WERI-Rb-1 (cell line): ENCODE results near the gene MMAB.

ENCODE experiments used
- DNase-seq: peaks from one replicate; pipeline ENCODE4 v3.0.0-alpha.2; 2020
- H3K27ac ChIP-seq: fragments of 250-450 bp; sonication (Bioruptor Pico); 2 replicates; pipeline ENCODE4 v1.5.1; 2020; ENCODE audit warnings: mild to moderate bottlenecking, moderate library complexity
- H3K27me3 ChIP-seq: fragments of 250-450 bp; sonication (Bioruptor Pico); 2 replicates; pipeline ENCODE4 v1.5.1; 2021; ENCODE audit warnings: mild to moderate bottlenecking, low read depth, moderate library complexity; ENCODE audit not compliant: insufficient read depth, severe bottlenecking
- H3K36me3 ChIP-seq: fragments of 250-450 bp; sonication (Bioruptor Pico); 2 replicates; pipeline ENCODE4 v1.5.1; 2020; ENCODE audit warnings: mild to moderate bottlenecking, moderate library complexity
- H3K4me3 ChIP-seq: 2 replicates; pipeline ENCODE4 v1.5.1; 2011; ENCODE audit warnings: low read depth, mild to moderate bottlenecking, control low read depth, low read length
- H3K9me3 ChIP-seq: fragments of 250-450 bp; sonication (Bioruptor Pico); 2 replicates; pipeline ENCODE4 v1.5.1; 2021; ENCODE audit warnings: mild to moderate bottlenecking, moderate library complexity; ENCODE audit not compliant: severe bottlenecking
- TF ChIP-seq, protein P1 (sequence below): IDR thresholded peaks from 2 replicates; pipeline ENCODE4 v1.5.1; 2011; ENCODE audit warnings: low read depth, mild to moderate bottlenecking, control low read depth, inconsistent platforms, low read length

Gene MMAB

DNA sequence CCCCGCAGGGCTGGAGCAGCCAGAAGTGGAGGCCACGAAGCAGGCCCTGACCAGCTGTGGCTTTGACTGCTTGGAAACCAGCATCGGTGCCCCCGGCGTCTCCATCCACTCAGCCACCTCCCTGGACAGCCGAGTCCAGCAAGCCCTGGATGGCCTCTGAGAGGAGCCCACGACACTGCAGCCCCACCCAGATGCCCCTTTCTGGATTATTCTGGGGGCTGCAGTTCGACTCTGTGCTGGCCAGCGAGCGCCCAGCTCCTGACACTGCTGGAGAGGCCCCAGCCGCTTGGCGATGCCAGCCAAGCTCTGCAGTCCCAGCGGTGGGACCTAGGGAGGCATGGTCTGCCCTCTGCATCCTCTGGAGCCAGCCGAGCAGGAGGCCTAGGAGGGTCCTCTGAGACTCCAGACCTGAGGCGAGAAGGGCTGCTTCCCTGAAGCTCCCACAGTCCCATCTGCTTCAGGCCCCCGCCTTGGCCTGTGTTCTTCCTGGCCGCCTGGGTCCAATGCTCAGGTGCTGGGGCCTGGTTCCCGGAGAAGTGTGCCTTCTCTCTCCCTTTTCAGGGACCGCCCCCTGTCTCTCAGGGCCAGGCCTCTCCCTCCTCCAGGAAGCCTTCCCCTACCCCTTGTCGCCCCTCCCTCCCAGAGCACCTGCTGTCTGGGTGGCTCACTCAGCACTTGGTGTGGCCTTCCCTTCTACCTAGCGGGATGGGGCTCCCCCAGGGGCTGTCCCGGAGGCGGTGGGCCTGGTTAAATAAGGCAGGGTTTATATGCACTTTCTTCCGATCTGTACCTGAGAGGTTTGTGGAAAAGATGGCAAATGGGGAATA is 23.3 kb upstream of the MMAB start:
- Histone ChIP-seq H3K27ac (peak overlapping the region; percentile 19), H3K36me3 (peaks cover 52% of the 10 kb centered on the region), H3K4me3 (no peak overlapping the region), H3K9me3 (no peaks in the 10 kb centered on the region), H3K27me3 (no peaks in the 10 kb centered on the region)
- TF ChIP-seq, protein P1, sequence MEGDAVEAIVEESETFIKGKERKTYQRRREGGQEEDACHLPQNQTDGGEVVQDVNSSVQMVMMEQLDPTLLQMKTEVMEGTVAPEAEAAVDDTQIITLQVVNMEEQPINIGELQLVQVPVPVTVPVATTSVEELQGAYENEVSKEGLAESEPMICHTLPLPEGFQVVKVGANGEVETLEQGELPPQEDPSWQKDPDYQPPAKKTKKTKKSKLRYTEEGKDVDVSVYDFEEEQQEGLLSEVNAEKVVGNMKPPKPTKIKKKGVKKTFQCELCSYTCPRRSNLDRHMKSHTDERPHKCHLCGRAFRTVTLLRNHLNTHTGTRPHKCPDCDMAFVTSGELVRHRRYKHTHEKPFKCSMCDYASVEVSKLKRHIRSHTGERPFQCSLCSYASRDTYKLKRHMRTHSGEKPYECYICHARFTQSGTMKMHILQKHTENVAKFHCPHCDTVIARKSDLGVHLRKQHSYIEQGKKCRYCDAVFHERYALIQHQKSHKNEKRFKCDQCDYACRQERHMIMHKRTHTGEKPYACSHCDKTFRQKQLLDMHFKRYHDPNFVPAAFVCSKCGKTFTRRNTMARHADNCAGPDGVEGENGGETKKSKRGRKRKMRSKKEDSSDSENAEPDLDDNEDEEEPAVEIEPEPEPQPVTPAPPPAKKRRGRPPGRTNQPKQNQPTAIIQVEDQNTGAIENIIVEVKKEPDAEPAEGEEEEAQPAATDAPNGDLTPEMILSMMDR = no peak
- DNase-seq = peak; percentile 80

DNA sequence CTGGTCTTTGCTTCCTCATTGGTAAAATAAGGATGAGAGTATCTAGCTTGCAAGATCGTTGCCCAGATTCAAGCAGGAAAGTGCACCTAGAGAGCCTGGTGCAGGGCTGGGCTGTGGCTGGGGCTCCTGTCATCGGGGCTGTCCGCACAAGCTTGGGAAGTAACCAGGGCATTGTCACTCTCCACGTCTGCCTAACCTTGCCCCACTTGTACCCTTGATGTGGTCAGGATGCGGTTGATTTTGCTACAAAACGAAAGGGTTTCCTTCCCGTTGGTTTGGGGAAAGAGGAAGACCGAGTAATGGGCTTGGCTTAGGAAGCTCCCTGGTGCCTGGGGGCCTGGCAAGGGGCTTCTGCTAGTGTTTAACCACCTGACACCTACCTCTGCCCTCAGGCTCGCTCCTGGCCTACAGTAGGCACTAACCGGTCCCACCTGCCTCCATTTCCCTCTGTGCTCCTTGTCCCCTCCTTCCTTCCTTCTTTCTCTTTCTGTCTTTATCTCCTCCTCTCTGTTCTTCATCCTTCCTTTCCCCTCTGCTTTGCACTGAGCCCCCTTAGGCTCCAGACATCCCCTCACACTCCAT is 22.1 kb upstream of the MMAB start:
- TF ChIP-seq, protein P1 = no peak
- H3K4me3 ChIP-seq = no peak overlapping the region
- no peaks in the 10 kb centered on the region for H3K27me3 ChIP-seq
- peaks cover 64% of the 10 kb centered on the region for H3K36me3 ChIP-seq
- DNase-seq = no peak
- H3K27ac ChIP-seq = no peak overlapping the region
- no peaks in the 10 kb centered on the region for H3K9me3 ChIP-seq

DNA sequence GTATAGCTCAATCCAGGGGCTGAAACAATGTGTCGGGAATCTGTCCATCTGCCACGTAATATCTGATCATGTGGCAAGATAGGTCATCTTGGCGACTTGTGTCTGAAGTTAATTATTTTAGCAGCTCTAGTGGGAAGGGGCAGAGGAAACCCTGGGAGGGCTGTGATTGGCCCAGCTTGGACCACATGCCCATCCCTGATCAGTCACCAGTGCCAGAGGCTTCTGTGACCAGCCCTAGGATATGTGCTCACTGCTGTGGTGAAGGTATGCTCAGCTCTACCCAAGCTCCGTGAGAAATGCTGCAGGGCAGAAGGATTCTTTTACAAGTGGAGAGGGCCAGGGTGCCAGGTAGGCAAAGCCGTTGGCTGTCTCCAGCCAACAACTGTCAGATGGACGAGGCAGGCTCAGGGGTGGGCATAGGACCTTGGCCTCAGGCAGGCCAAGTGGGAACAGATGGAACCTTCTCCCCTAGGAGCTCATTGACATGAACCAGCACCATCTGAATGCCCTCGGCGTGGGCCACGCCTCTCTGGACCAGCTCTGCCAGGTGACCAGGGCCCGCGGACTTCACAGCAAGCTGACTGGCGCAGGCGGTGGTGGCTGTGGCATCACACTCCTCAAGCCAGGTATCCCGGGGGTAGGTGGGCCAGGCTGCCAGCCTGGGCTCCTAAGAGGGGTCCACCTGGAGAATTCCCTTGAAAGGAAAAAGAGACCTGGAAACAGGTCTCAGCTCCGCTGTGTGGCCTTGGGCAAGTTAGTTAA is 21.4 kb upstream of the MMAB start:
- peaks cover 67% of the 10 kb centered on the region for H3K36me3 ChIP-seq
- DNase-seq = peak; percentile 5
- TF ChIP-seq, protein P1 = no peak
- H3K27ac ChIP-seq = no peak overlapping the region
- H3K9me3 ChIP-seq = no peaks in the 10 kb centered on the region
- no peak overlapping the region for H3K4me3 ChIP-seq
- H3K27me3 ChIP-seq = no peaks in the 10 kb centered on the region

DNA sequence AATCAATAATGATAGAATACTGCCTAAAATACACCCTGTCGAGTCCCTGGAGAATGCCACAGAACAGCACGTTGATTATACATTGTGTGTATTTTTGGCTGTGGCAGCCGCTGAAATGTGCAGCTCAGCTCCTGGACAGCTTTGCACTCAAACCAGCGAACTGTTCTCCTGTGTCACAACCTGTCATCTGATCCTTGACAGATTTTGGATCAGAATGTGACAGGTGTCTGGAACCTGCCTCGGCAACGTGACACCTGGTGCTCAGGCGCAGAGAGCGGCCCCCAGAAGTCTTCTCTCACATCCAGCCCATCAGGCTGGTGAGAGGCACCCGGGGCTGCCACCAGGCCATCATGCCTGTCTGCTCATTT is 19.6 kb upstream of the MMAB start:
- Histone ChIP-seq H3K9me3 (no peaks in the 10 kb centered on the region), H3K27me3 (no peaks in the 10 kb centered on the region), H3K4me3 (no peak overlapping the region), H3K27ac (peak overlapping the region; percentile 95), H3K36me3 (peaks cover 72% of the 10 kb centered on the region)
- peak; percentile 11 for DNase-seq
- TF ChIP-seq, protein P1 = no peak

DNA sequence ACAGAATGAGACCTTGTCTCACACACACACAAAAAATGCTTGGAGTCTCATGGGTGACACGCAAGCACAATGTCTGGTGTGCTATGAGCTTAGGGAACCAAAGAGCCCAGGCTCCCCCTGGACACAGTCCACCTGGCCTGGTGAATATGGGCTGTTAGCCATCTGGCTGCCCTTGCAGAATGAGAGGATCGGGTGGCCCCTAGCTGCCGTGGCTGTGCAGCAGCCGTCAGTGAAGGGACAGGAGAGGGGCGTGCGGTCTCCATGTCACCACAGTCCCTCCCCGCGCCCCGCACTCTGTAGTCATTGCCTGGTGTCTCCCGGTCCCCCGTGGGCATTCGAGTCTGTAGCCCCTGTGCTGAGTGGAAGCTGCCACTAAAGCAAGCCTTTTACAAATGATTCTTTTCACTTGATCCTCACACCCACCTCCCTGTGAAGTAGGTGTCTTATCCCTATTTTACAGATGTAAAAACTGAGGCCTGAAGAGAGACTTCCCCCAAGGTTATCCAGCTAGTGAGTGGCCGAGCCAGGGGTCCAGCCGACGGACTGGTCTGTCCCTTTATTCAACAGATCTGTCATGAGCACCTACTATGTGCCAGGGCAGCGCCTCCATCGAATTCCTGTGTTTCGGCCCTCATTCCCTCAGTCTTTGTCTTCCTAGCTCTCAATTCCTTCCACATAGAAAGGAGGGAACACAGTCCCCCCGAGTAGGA is 19.0 kb upstream of the MMAB start:
- Histone ChIP-seq H3K27me3 (no peaks in the 10 kb centered on the region), H3K27ac (peak overlapping the region; percentile 95), H3K36me3 (peaks cover 78% of the 10 kb centered on the region), H3K9me3 (no peaks in the 10 kb centered on the region), H3K4me3 (no peak overlapping the region)
- TF ChIP-seq, protein P1 = peak; percentile 70
- DNase-seq = peak; percentile 83
